ENCODE results near the gene PCK2.

PCK2 gene

DNA sequence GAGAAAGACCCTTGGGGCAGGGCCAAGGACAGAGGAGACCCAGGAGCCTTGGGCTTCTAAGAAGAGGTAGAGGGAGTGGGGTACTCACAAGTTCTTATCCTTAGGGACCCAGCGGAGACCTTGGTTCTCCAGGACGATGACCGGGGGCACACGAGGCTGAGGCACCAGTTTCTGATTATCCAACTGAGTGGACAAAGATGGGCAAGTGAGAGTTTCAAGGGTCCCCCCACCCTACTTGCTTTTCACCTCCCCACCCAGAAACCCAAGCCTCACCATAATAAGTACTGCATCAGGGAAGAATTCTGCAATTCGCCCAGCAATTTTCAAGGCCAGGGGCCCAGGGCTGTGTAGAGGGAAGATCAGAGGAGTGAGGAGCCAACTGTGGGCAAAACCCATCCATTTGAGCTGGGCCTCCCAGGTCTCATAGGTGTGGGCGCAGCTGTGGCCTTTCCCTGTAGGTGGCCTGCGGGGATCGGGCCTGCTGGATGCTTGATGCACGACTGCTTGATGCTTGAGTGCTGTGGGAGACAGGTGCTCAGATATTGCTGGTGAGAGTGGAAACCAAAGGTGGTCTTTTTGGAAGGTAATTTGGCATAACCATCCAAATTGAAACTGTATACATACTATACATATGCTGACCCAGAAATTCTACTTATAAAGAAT lies 45.3 kb downstream of the PCK2 start:
- TF ChIP-seq, protein P1, sequence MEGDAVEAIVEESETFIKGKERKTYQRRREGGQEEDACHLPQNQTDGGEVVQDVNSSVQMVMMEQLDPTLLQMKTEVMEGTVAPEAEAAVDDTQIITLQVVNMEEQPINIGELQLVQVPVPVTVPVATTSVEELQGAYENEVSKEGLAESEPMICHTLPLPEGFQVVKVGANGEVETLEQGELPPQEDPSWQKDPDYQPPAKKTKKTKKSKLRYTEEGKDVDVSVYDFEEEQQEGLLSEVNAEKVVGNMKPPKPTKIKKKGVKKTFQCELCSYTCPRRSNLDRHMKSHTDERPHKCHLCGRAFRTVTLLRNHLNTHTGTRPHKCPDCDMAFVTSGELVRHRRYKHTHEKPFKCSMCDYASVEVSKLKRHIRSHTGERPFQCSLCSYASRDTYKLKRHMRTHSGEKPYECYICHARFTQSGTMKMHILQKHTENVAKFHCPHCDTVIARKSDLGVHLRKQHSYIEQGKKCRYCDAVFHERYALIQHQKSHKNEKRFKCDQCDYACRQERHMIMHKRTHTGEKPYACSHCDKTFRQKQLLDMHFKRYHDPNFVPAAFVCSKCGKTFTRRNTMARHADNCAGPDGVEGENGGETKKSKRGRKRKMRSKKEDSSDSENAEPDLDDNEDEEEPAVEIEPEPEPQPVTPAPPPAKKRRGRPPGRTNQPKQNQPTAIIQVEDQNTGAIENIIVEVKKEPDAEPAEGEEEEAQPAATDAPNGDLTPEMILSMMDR (IDR thresholded peaks at IDR 0.05; ENCODE audit: extremely low read depth, missing control alignments): no peak

DNA sequence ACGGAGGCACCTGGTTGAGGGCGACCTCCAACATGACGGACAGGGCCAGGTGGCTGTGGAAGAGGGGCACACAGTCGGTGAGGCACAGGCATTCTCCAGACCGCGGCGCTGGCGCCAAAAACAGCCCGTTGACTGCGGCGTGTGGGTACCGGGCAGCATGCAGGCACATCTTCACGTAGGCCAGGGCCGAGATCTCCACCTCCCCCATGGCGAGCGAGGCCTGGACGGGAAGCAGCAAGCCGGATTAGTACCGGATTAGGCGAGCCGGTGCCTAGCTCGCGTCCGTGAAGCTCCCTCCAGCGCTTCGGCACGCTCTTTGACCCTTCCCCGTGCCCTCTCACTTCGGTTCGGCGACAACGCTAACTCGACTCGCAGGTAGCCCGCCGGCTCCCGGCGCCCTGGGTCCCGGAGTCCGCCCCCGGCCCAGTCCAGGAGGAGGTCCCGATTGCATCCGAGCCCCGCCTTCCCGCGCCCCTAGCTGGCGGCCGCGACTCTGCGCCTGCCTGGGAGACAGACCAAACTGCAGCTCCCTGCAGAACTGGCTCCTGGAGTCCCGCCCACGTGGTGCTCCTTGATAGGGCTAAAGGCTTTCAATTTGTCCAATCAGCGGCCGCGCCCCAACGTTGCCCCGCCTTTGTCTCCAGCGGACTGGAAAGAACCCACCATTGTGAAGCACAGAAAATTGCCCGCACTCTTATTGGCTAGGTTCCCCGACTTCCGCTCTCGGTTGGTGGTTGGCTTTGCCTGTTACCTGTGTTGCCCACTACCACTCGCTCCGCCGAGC lies 47.2 kb downstream of the PCK2 start, which contains the start of gene EMC9:
Gene EMC9 (minus strand): TSS at position 495 of the 784 bp plus-strand sequence. CDS start 287 bp downstream, at position 208.
- peak; percentile 95 for DNase-seq (ENCODE audit: low spot score)
- TF ChIP-seq, protein P1 (IDR thresholded peaks at IDR 0.05; ENCODE audit: extremely low read depth, missing control alignments): no peak

More for the DNA sequence above, 45.3 kb downstream of the PCK2 start:
- DNase-seq (ENCODE audit: low spot score): no peak

DNA sequence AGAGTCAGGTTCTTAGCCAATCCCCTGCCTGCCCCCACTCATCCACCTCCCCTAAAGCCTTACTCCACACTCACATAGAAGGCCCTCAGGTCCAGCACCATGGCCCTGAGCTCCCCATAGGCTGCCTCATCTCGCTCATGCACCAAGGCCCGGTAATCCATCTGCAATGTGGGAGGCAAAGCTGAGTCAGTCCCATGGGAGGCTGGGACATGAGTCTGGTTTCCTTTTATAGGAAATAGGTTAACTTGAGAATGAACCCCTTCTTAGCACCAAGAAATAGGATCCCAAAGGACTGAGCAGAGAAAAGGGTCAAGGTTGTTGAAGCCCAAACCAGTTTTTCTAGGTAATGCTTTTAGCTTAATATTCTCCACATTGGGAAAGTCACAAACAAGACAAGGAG lies 49.4 kb downstream of the PCK2 start:
- TF ChIP-seq, protein P1 (IDR thresholded peaks at IDR 0.05; ENCODE audit: extremely low read depth, missing control alignments): no peak
- DNase-seq (ENCODE audit: low spot score): no peak

DNA sequence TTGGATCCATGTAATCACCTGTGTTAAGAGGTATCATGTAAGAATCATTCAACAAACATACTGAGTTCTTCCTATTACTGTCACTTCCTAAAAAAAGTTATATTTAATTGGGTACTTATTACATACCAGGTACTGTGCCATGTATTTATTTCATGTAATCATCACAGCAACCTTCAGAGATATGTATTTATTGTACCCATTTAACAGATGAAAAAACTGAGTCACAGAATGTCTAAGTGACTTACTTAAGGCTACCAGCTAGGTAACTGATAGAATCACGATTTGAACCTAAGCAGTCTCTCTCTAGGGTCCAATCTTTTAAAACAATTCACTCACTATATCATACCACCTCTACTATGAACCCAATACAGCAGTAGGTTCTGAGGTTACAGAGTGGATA lies 50.3 kb downstream of the PCK2 start:
- DNase-seq (ENCODE audit: low spot score): no peak
- TF ChIP-seq, protein P1 (IDR thresholded peaks at IDR 0.05; ENCODE audit: extremely low read depth, missing control alignments): no peak

DNA sequence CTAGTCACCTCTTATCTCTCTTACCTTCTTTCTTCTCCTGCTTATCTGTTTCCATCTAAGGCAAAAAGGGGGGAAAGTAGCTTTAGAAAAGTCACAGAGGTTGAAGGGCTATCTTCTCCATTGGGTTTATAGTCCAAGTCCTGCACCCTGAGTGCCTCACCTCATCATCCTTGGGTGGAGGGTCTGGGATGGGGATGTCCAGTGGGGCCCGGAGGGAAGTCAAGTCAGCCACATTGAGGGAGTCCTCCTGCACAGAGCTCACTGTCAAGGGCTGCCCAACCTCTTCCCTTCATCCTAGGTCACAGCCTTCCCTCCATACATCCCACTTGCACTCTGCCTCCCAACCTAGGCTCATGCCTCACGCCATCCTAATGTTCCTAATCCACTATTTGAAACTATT lies 51.1 kb downstream of the PCK2 start:
- DNase-seq (ENCODE audit: low spot score): no peak
- TF ChIP-seq, protein P1 (IDR thresholded peaks at IDR 0.05; ENCODE audit: extremely low read depth, missing control alignments): no peak

DNA sequence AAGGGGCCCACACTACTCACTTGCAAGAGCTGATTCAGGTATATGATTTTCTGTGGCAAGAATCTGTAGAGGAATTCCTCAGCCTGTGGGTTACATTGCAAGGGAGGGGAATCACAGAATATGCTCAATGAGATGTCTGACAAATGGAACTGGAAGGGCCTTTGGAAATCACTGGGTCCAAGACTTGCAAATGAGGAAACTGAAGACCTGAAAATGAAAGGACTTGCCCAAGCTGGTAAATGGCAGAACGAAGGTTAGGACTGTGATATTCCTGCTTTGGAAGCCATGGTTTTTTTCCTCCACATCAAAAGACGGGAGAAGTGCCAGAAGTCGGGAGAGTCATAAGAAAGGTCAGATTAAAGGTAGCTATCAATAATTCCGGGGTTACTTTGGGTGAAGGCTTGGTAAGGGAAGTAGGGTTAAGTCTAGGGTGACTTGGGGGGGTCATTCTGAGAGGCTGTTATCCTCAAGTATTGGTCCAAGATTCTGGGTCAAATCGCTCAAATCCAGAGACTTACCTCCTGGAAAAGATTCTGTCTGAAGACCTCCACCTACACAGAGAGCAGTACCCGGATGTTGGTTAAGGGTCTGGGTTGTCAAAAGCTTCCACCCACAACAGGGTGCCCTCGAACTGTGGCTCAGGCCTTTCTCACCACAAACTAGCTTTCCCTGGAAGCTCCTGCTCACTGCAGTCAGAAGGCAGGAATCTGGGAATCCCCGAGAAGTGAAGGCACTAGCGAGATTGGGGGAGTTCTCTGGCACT lies 51.8 kb downstream of the PCK2 start:
- TF ChIP-seq, protein P1 (IDR thresholded peaks at IDR 0.05; ENCODE audit: extremely low read depth, missing control alignments): no peak
- DNase-seq (ENCODE audit: low spot score): no peak

Data from GM20000 (cell line).